CD1c-positive myeloid dendritic cell (primary cell): ENCODE data around the gene ZNF783.
"Not testable (repeated sequence)": the region's sequence is repeated elsewhere in the genome, so short reads cannot be mapped to it uniquely, and the experiment has no call there.

ENCODE experiments used
- DNase-seq: peaks from one replicate; pipeline ENCODE4 v3.0.0-alpha.2; 2016; ENCODE audit errors: extremely low spot score

Gene ZNF783

DNA sequence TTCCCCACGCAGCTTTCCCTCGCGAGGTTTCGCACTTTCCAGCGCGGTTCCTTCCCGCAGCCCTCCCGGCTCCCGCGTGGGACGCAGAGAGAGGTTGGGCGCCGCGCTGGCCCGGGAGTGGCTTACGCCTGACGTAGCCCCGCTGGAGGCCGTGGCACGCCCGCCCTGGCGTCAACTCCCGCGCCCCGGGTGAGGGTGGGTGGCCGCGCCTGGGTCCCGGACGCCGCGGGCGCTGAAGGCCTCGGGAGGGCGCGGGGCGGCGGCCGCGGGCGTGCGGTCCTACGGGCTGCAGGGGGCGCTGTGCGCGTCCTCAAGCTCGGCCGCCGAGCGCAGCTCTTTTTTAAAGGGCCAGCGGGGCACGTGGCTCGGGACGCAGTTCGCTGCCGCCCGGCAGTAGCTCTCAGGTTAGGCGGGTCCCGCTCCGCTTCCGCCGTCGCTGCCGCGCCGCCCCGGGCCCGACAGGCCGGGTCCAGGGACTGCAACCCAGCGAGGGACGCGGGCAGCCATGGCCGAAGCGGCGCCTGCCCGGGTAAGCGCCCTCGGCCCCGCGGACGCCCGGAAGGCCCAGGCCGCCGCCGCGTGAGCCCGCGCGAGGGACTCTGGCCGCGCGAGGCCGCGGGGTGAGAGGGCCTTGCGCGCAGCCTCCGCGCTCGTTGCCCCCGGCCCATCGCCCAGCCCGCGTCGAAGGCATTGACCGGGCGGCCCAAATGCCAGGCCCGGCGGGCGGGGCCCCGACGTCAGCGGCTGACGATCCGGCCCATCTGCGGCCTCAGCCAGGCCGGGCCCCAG, at the start of gene ZNF783:
ZNF783 (plus strand) TSS at position 368 of the 789 bp plus-strand sequence; CDS start at position 506, 138 bp downstream.
- DNase-seq, result peak; percentile 95

DNA sequence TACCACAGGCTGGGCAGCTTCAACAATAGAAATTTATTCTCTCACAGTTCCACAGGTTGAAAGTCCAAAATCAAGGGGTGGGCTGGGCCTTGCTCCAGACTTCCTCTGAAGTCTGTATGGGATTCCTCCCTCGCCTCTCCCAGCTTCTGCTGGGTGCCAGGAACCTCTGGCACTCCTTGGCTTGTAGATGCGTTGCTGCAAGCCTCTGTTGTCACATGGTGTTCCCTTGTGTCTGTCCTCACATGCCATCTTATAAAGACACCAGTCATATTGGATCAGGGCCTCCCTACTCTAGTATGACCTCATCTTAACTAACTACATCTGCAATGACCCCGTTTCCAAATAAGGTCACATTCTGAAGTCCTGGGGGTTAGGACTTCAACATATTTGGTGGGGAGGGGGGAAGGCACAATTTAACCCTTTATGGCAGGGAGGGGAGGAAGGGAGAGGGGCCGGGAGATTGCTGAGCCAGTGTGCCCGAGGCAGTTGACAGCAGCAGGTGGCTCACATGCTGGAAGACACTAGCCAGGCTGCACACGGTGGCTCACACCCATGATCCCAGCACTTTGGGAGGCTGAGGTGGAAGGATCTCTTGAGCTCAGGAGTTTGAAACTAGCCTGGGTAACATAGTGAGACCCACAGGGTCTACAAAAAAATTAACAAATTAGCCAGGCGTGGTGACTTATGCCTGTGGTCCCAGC, 47.8 kb upstream of the ZNF783 start:
- DNase-seq, result no peak

GRCh38 chr7:149216402-149216801, 45.6 kb upstream of the ZNF783 start:
- DNase-seq, result no peak

DNA sequence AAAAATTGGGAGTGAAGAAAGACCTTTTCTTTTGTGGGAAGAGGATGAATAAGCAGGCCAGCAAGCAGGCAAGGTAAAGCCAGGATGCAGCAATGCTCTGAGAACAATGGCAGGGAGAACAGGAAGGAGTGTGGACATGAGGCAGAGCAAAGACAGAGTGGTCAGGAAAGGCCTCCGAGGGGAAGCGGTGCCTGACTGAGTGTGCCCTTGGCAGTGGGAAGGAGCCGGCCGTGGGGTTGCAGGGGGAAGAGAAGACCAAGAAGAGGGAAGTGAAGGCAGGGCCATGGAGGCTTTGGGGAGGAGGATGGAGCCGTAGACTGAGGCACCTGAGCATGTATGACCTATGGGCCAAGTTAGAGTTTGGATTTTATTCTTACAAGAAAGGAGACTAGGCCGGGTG, 44.4 kb upstream of the ZNF783 start:
- no peak for DNase-seq

GRCh38 chr7:149218469-149219420, 43.3 kb upstream of the ZNF783 start:
- no peak for DNase-seq

DNA sequence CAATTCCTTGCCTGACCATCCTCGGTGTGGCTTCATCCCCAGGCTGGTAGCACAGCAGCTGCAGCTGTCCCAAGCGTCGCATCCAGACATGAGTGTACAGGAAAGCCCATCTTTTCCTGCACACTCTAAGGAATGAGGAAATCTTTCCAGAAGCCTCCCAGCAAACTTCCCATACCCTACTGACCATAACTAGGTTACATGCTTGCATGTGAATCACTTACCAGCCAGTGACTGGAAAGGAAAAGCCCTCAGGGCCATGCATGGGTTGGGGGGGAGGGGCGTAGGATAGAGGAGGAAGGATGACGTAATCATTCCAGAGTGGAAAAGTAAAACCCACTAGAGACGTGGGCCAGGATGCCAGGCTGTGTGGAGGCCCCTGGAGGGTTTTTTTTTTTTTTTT, 41.5 kb upstream of the ZNF783 start:
- no peak for DNase-seq

GRCh38 chr7:149223176-149223575, 38.8 kb upstream of the ZNF783 start:
- DNase-seq, result no peak

GRCh38 chr7:149223761-149224160, 38.2 kb upstream of the ZNF783 start:
- DNase-seq, result no peak

GRCh38 chr7:149224352-149224751, 37.6 kb upstream of the ZNF783 start:
- no peak for DNase-seq

GRCh38 chr7:149225106-149225505, 36.9 kb upstream of the ZNF783 start:
- no peak for DNase-seq

GRCh38 chr7:149225656-149226055, 36.3 kb upstream of the ZNF783 start:
- DNase-seq, result no peak

- DNase-seq, result not testable (repeated sequence)
These were observed 35.6 kb upstream of the ZNF783 start for GRCh38 chr7:149226366-149226765.

GRCh38 chr7:149226840-149227494, 35.0 kb upstream of the ZNF783 start:
- no peak for DNase-seq

DNA sequence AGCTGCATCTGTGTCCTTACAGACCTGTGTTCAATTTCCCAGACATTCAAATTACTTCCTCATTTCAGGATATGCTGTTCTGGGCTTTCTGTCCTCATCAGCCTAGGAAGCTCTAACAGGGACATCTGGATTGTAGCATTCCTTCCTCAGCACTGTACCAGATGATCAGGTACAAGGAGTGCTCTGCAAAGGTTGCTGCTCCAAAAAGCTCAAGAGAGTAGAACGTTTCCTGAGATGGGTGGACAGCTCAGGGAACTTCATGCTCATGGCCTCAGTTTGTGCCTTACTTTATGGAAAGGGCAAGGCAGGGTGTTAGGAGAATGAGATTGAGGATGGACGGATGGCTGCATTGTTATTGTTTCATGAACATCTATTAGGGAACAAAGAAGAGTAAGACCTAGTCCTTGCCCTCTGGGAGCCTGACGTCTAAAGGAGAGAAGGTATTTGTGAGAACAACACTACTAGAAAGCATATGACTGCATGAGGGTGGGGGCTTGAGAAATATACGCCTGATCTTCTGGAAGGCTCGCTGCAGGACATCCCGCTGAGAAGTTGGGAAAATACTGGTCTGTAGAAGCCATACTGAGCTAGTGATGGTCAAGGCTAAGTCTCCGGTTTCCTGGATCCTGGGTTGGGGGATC, 33.0 kb upstream of the ZNF783 start:
- no peak for DNase-seq

DNA sequence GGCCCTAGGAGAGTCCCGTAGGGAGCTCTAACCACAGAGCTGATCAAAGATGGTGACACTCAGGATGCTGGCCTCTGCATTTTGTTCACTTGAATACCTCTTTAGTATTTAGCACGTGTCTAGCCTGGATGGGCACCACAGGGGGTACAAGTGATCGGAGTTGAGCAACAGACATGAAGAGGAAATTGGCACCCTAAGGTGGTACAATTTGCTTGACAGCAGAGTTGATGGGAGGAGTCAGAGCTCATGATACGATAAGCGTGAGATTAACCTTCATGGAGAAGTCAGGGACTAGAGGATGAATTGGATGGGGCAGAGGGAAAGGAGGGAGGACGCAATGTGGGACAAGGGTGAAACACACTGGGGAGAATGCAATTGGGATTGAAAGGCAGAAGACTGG, 32.5 kb upstream of the ZNF783 start:
- no peak for DNase-seq

- DNase-seq, result no peak
These were observed 29.6 kb upstream of the ZNF783 start for GRCh38 chr7:149232362-149232761.

- not testable (repeated sequence) for DNase-seq
These were observed 28.3 kb upstream of the ZNF783 start for GRCh38 chr7:149233655-149234204.

- DNase-seq, result no peak
These were observed 24.5 kb upstream of the ZNF783 start for GRCh38 chr7:149237502-149237901.

DNA sequence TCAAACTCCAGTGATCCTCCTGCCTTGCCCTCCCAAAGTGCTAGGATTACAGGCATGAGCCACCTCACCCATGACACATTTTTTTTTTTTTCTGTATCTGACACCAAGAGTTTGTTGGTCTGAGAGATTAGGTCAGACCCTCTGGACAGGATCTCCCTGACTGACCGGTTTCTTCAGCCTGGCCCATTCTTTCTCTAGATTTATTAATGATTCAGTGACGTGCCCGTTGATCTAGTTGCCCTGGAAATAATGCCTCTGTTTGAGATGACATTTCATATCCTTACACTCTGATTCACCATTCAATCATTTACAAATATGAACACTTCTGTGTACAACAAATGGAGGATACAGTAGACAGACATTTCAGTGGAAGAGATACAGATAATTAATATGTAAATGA, 23.9 kb upstream of the ZNF783 start:
- DNase-seq, result no peak

GRCh38 chr7:149239345-149240143, 22.5 kb upstream of the ZNF783 start, which contains the start of gene ZNF212:
Gene ZNF212, plus strand, starts transcription at chr7:149239651. Its CDS starts 128 bp downstream, at chr7:149239779.
- peak; percentile 94 for DNase-seq
